Activated CD4-positive, alpha-beta T cell treated with anti-CD3 and anti-CD28 coated beads, Interleukin-2, amount 50 U/mL, for 48 hours (primary cell): ENCODE results near the gene CSF2RB.

Experiments used
- DNase-seq, 2 experiments: peaks; one replicate each; pipeline ENCODE4 v3.0.0-alpha.2; 2020

Gene CSF2RB

GRCh38 chr22:36922105-36922608 is 8.7 kb downstream of the CSF2RB start:
- DNase-seq = no peak

GRCh38 chr22:36922711-36923110 is 9.3 kb downstream of the CSF2RB start:
- DNase-seq = no peak

- DNase-seq = no peak
Measured at GRCh38 chr22:36923131-36923788, 9.8 kb downstream of the CSF2RB start.

GRCh38 chr22:36924151-36924698 is 10.8 kb downstream of the CSF2RB start:
- DNase-seq = no peak

- DNase-seq = no peak
Measured at GRCh38 chr22:36925388-36926290, 12.2 kb downstream of the CSF2RB start.

- DNase-seq = no peak
Measured at GRCh38 chr22:36926309-36926708, 12.9 kb downstream of the CSF2RB start.

DNA sequence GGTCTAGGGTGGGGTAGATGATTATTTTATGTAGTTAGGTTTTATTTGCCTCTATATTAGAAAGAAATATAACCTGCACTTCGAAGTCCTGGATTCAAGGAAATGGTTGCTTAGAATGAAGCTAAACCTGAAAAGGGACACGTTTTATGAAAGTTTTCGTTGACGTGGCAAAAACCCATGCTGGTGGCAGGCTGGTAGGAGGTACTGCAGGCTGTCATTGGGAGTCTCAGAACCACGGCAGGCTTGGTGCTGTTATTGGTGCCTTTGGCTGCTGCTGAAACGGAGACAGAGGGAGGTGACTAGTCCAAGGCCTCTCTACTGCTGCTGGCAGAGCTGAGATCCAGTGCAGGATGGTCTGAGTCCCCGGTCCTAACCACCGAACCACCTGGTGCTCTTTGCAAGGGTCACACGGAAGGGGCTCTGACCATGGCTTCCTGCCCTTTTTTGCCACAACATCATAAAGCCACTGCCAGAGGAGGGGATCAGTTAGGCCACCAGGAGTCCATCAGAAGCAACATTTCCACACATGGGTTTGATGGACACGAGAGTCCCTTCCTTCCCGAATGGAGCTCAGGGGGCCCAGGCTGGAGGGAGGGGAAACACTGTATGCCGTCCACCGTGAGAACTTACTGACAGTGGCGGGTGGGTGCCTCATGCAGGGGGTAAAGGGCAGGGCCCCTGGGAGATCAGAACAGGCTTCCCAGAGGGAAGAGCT is 13.4 kb downstream of the CSF2RB start:
- DNase-seq = no peak

GRCh38 chr22:36927671-36928070 is 14.2 kb downstream of the CSF2RB start:
- no peak for DNase-seq

- DNase-seq = no peak
Measured at GRCh38 chr22:36928196-36928595, 14.8 kb downstream of the CSF2RB start.

GRCh38 chr22:36928786-36929535 is 15.5 kb downstream of the CSF2RB start:
- no peak for DNase-seq

GRCh38 chr22:36929621-36930020 is 16.2 kb downstream of the CSF2RB start:
- no peak for DNase-seq

DNA sequence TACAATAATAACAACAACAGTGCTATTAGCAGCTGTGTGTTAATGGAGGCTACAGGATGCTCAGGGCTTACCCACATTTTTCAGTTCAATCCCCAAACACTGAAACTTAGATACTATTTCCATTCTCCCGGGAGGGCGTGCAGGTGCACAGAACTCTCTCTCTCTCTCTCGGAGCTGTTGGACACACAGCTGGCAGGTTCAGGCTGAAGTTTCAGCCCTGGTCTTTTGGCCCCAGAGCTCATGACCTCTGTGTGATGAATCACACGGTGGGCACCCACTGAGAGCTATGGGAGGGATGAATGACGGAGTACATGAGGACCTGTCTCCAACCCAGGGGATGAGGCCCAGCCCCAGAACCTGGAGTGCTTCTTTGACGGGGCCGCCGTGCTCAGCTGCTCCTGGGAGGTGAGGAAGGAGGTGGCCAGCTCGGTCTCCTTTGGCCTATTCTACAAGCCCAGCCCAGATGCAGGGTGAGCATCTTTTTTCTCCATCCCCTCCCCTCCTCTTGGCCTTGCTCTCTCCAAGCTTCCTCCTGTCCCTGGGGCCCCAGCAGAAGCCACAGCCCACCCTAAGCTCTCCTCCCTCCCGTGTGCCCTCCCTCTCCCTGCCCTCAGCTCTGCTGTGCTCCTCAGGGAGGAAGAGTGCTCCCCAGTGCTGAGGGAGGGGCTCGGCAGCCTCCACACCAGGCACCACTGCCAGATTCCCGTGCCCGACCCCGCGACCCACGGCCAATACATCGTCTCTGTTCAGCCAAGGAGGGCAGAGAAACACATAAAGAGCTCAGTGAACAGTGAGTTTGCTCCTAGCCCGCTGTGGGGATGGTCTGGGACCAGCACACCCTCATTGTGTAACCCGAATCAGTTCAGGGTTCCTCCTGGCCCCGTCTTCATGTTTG is 16.9 kb downstream of the CSF2RB start:
- DNase-seq = no peak

DNA sequence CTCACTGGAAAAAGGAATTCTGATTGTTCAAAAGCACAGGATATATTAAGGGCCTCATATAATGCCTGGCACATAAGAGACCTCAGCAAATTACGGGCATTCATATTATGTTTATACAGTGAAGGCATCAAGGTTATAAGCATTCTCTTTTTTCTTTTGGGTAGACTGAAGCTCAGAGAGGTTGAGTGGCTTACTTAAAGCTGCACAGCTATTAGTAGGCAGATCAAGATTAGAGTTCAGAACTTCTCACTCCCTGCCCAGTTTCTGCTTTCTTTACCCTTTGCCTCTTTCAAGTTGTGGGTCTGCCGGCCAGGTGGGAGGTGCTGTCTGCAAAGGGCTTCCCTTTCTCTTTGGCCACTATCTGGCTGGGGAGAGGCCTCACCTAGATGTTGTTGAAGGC is 18.0 kb downstream of the CSF2RB start:
- no peak for DNase-seq

DNA sequence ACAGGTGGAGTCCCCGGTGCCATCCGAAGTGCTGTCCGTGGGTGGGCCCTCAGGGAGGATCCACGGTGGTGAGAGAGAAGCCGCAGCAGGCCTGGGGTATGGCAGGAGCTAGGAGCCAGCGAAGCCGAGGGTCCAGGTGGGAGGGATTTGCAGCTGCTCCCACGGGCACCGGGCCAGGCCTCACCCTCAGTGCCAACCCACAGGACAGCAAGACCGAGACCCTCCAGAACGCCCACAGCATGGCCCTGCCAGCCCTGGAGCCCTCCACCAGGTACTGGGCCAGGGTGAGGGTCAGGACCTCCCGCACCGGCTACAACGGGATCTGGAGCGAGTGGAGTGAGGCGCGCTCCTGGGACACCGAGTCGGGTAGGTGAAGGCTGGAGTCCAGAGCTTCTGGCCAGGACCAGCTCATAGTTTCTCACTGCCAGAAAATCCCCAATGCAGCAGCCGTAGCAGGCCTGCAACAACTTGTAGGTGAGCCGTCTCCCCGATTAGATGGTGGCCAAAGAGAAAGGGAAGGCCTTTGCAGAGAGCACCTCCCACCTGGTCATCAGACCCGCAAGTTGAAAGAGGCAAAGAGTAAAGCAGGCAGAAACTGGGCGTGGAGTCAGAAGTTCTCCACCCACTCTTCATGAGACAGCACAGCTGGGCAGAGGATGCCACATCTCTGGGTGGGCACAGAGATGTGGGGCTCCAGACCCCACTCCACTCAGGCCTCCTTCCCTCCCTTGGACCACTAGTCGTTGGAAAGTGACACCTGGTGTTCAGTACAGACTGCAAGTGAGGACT is 20.4 kb downstream of the CSF2RB start:
- DNase-seq = no peak

DNA sequence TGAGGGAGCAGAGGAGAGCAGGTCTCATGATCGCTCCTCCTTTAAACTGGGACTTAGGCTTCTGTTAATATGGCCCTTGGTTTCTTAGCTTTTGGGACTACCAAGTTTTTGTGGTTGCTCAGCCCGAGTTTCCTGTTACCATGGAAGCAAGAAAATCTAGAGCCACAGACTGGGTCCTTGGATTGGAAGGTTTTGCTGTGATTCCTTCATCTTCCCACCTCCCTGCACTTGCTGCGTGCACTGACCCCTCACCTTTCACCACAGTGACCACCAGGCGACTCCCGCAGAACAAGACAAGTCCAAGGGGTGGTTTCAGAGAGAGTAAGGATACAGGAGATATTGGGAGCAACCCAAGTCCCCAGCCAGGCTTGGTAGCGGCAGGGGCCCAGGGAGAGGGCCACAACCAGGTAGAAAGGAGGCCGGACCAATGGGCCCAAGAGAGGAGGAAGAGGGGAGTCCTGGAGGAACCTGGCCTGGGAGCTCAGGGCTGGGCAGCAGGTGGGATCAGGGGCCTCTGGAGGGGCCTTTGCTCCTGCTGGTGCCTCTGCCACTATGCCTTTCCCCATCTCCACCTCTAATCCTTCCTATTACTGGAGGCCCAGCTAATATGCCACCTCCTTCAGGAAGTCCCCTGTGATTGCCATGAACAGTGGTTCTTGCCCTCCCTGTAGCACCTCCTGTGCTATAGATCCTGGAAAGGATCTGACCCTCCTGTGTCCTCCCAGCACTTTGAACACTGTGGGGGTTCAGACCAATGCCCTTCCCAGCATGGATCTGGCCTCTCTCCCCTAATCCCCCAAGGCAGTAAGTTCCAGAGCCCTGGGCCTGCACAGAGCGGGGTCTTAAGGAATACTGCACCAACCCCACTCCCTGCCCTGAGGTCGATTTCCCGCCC is 21.2 kb downstream of the CSF2RB start:
- no peak for DNase-seq

- no peak for DNase-seq
Measured at GRCh38 chr22:36935313-36935610, 21.8 kb downstream of the CSF2RB start.

GRCh38 chr22:36935694-36936093 is 22.3 kb downstream of the CSF2RB start:
- DNase-seq = no peak

DNA sequence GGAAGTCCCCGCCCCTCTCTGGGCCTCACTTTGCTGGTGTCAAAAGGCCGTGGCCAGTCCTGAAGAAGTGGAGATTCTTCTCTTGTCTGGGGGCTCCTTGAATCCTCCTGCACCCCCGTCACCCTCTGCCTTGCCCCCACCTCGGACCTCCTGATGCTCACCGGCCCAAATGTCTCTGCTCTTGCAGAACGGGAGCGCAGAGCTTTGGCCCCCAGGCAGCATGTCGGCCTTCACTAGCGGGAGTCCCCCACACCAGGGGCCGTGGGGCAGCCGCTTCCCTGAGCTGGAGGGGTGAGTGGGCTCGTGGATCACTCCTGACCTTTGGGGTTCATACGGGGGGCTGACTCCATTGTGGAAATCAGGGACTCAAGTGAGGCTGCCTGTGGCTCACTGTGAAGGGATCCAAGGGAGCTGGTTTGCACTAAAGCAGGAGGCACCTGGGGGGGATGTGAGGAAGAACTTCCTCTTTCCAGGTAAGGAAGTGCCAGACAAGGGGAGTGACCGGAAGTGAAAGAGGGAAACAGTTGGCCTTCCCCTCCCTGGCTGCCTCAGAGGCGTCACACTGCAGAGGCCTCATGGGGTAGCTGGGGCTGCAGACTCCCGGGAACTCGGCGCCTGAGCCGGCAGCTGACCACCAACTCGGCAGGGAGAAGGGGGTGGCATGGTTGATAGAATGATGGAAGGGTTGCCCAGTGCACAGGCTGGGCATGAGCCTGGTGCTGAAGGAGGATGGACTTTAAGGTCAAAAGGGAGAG is 23.1 kb downstream of the CSF2RB start:
- no peak for DNase-seq
